ENCODE measurements around the gene NAXD.
"Not testable (repeated sequence)": the region's sequence is repeated elsewhere in the genome, so short reads cannot be mapped to it uniquely, and the experiment has no call there.

The NAXD gene

GRCh38 chr13:110666255-110666533 lies 50.8 kb downstream of the NAXD start:
- DNase-seq: no peak

GRCh38 chr13:110669036-110669435 lies 53.7 kb downstream of the NAXD start:
- DNase-seq: no peak

- DNase-seq: not testable (repeated sequence)
Observed at GRCh38 chr13:110669814-110670213, 54.5 kb downstream of the NAXD start.

GRCh38 chr13:110676595-110677587 lies 61.5 kb downstream of the NAXD start:
- DNase-seq: no peak

GRCh38 chr13:110677731-110678545 lies 62.6 kb downstream of the NAXD start:
- no peak for DNase-seq

GRCh38 chr13:110680852-110681251 lies 65.5 kb downstream of the NAXD start:
- DNase-seq: peak; percentile 36

GRCh38 chr13:110681868-110682550 lies 66.7 kb downstream of the NAXD start:
- DNase-seq: no peak

- no peak for DNase-seq
Observed at GRCh38 chr13:110682746-110683145, 67.4 kb downstream of the NAXD start.

- DNase-seq: peak; percentile 22
Observed at GRCh38 chr13:110683203-110683883, 68.0 kb downstream of the NAXD start.

- no peak for DNase-seq
Observed at GRCh38 chr13:110683921-110684320, 68.6 kb downstream of the NAXD start.

GRCh38 chr13:110684388-110685056 lies 69.2 kb downstream of the NAXD start:
- no peak for DNase-seq

- DNase-seq: no peak
Observed at GRCh38 chr13:110685305-110686020, 70.1 kb downstream of the NAXD start.

- no peak for DNase-seq
Observed at GRCh38 chr13:110687736-110688135, 72.4 kb downstream of the NAXD start.

- no peak for DNase-seq
Observed at GRCh38 chr13:110689041-110689440, 73.7 kb downstream of the NAXD start.
